Measurements from ENCODE around the gene RECQL5.

DNA sequence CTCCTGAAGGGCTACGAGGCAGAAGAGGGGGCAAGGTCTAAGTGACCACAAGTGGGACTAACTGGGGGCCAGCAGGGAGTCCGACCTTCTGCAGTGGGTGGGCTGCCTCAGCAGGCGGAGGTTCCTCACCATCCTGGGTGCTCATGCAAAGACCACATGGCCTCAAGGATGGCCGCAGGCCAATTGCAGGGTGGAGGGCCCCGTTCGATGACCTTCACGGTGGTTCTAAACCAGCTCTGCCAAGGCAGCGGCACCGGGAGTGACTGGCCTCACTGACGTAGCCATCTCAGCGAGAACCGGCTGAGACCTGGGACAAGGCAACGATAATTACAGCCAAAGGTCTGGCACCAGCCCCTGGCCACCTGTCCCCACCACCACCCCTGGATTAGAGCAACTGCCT is 28.1 kb downstream of the RECQL5 start:
- TF ChIP-seq, protein P1, sequence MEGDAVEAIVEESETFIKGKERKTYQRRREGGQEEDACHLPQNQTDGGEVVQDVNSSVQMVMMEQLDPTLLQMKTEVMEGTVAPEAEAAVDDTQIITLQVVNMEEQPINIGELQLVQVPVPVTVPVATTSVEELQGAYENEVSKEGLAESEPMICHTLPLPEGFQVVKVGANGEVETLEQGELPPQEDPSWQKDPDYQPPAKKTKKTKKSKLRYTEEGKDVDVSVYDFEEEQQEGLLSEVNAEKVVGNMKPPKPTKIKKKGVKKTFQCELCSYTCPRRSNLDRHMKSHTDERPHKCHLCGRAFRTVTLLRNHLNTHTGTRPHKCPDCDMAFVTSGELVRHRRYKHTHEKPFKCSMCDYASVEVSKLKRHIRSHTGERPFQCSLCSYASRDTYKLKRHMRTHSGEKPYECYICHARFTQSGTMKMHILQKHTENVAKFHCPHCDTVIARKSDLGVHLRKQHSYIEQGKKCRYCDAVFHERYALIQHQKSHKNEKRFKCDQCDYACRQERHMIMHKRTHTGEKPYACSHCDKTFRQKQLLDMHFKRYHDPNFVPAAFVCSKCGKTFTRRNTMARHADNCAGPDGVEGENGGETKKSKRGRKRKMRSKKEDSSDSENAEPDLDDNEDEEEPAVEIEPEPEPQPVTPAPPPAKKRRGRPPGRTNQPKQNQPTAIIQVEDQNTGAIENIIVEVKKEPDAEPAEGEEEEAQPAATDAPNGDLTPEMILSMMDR (IDR thresholded peaks at IDR 0.05 in 4 of 5, conservative IDR thresholded peaks at IDR 0.05 in 1 of 5), result no peak
- no peak for TF ChIP-seq POLR2A (IDR thresholded peaks at IDR 0.05)
